IMR-90 (cell line): Measurements from ENCODE around the gene TBC1D16. TPM values are rescaled to one million over a fixed set of nuclear protein-coding genes. Genes with fewer than 3 reads are reported as not detected.
A peak's percentile ranks its signal among the peaks of the same experiment; 100 is the strongest.

Experiments used
- ATAC-seq: fragments of 200-7000 bp; cut with Tn5 transposase; 2 replicates; pipeline ENCODE4 v1.9.1; 2020; ENCODE audit warnings: low read depth, mild to moderate bottlenecking, moderate library complexity
- BruUV-seq: library from RNA; stranded (reverse); fragments of 400-500 nt; replicated peaks from 2 replicates; lab custom pipeline; 2021; lab: Mats Ljungman, UMichigan
- CTCF ChIA-PET: fragments of 300-600 bp; formaldehyde crosslinking; extraction: SDS; loops from one replicate; lab custom pipeline; 2021; ENCODE audit warnings: antibody characterized with exemption; lab: Yijun Ruan, JAX
- POLR2A ChIA-PET: fragments of 300-600 bp; sonication (Branson Sonifier 250); formaldehyde crosslinking; loops from one replicate; lab custom pipeline; 2022; ENCODE audit warnings: antibody characterized with exemption; ENCODE audit not compliant: unreplicated experiment; lab: Charles Lee
- DNase-seq: peaks from one replicate; pipeline ENCODE4 v3.0.0; 2013
- H2AFZ ChIP-seq: replicated peaks from 2 replicates; pipeline ENCODE3; 2013; ENCODE audit warnings: low read length, mild to moderate bottlenecking; ENCODE audit not compliant: poor library complexity
- H2AK5ac ChIP-seq: 2 replicates; pipeline ENCODE4 v1.6.1; 2013; ENCODE audit warnings: low read depth, low read length, inconsistent platforms
- H2AK9ac ChIP-seq: replicated peaks from 2 replicates; pipeline ENCODE3; 2013; ENCODE audit warnings: mild to moderate bottlenecking, low read depth, low read length, moderate library complexity; ENCODE audit not compliant: poor library complexity
- H2BK120ac ChIP-seq: 2 replicates; pipeline ENCODE4 v1.6.1; 2013; ENCODE audit warnings: low read depth, low read length, inconsistent platforms
- H2BK15ac ChIP-seq: 3 replicates; pipeline ENCODE4 v1.6.1; 2013; ENCODE audit warnings: low read depth, low read length, inconsistent platforms
- H2BK20ac ChIP-seq: 2 replicates; pipeline ENCODE4 v1.6.1; 2013; ENCODE audit warnings: low read depth, mild to moderate bottlenecking, inconsistent platforms, low read length, moderate library complexity
- H2BK5ac ChIP-seq: 2 replicates; pipeline ENCODE4 v1.6.1; 2013; ENCODE audit warnings: mild to moderate bottlenecking, low read depth, low read length, inconsistent platforms; ENCODE audit not compliant: poor library complexity, severe bottlenecking
- H3K14ac ChIP-seq: replicated peaks from 2 replicates; pipeline ENCODE4 v1.6.1; 2013; ENCODE audit warnings: low read depth, low read length, inconsistent platforms
- H3K18ac ChIP-seq: 2 replicates; pipeline ENCODE4 v1.6.1; 2013; ENCODE audit warnings: low read depth, low read length, control low read depth
- H3K23ac ChIP-seq: 2 replicates; pipeline ENCODE4 v1.6.1; 2013; ENCODE audit warnings: low read depth, low read length, inconsistent platforms
- H3K27ac ChIP-seq: 2 replicates; pipeline ENCODE4 v1.5.1; 2013; ENCODE audit warnings: mild to moderate bottlenecking, control low read depth, low read length; ENCODE audit not compliant: insufficient read depth
- H3K27me3 ChIP-seq: 2 replicates; pipeline ENCODE4 v1.6.1; 2013; ENCODE audit warnings: low read length; ENCODE audit not compliant: control insufficient read depth, insufficient read depth
- H3K36me3 ChIP-seq: 2 replicates; pipeline ENCODE4 v1.6.1; 2013; ENCODE audit warnings: low read length, mixed read lengths; ENCODE audit not compliant: control insufficient read depth, insufficient read depth
- H3K4ac ChIP-seq: 2 replicates; pipeline ENCODE4 v1.6.1; 2013; ENCODE audit warnings: low read depth, low read length, inconsistent platforms
- H3K4me1 ChIP-seq: 2 replicates; pipeline ENCODE4 v1.6.1; 2013; ENCODE audit warnings: low read length, mixed read lengths; ENCODE audit not compliant: control insufficient read depth, insufficient read depth
- H3K4me2 ChIP-seq: 2 replicates; pipeline ENCODE4 v1.6.1; 2013; ENCODE audit warnings: low read depth, mild to moderate bottlenecking, control low read depth, low read length, moderate library complexity
- H3K4me3 ChIP-seq: 2 replicates; pipeline ENCODE4 v1.5.1; 2013; ENCODE audit warnings: low read depth, mild to moderate bottlenecking, control low read depth, low read length, moderate library complexity; ENCODE audit not compliant: insufficient read depth
- H3K56ac ChIP-seq: 2 replicates; pipeline ENCODE4 v1.6.1; 2013; ENCODE audit warnings: low read length, inconsistent platforms; ENCODE audit not compliant: insufficient read depth; ENCODE audit errors: extremely low read depth
- H3K79me1 ChIP-seq, 2 experiments: 2 replicates each; pipeline ENCODE4 v1.6.1; 2013; ENCODE audit warnings: low read length in 2 of 2, inconsistent platforms in 1 of 2, low read depth in 1 of 2
- H3K9ac ChIP-seq: 2 replicates; pipeline ENCODE4 v1.6.1; 2013; ENCODE audit warnings: low read depth, low read length, control low read depth
- H3K9me1 ChIP-seq: 2 replicates; pipeline ENCODE4 v1.6.1; 2013; ENCODE audit warnings: low read length, inconsistent platforms; ENCODE audit not compliant: insufficient read depth
- H3K9me3 ChIP-seq: 2 replicates; pipeline ENCODE4 v1.6.1; 2013; ENCODE audit warnings: low read length; ENCODE audit not compliant: control insufficient read depth, insufficient read depth
- H4K20me1 ChIP-seq: 2 replicates; pipeline ENCODE4 v1.6.1; 2013; ENCODE audit warnings: low read length, inconsistent platforms; ENCODE audit not compliant: insufficient read depth
- H4K5ac ChIP-seq: 2 replicates; pipeline ENCODE4 v1.6.1; 2013; ENCODE audit warnings: mild to moderate bottlenecking, low read depth, low read length, control low read depth
- H4K8ac ChIP-seq, 2 experiments: 2 replicates each; pipeline ENCODE4 v1.6.1; 2013; ENCODE audit warnings: low read depth in 2 of 2, low read length in 2 of 2, control low read depth in 1 of 2, inconsistent platforms in 1 of 2
- H4K91ac ChIP-seq: 2 replicates; pipeline ENCODE4 v1.6.1; 2013; ENCODE audit warnings: low read depth, low read length, inconsistent platforms; ENCODE audit not compliant: insufficient read depth
- CHD1 ChIP-seq: IDR thresholded peaks from 2 replicates; pipeline ENCODE4 v1.6.1; 2012; ENCODE audit warnings: low read depth, low read length, improper control_type of control experiment
- CTCF ChIP-seq: conservative IDR thresholded peaks from 2 replicates; pipeline ENCODE4 v1.5.1; 2012; ENCODE audit warnings: mild to moderate bottlenecking, low read depth, low read length, improper control_type of control experiment
- ELK1 ChIP-seq: fragments of 150-350 bp; IDR thresholded peaks from 2 replicates; pipeline ENCODE4 v1.6.1; 2016; ENCODE audit warnings: low read depth, mild to moderate bottlenecking, low read length, moderate library complexity, borderline replicate concordance
- FOS ChIP-seq: fragments of 150-350 bp; IDR thresholded peaks from 2 replicates; pipeline ENCODE4 v1.6.1; 2016; ENCODE audit warnings: low read depth, low read length
- MAFK ChIP-seq: IDR thresholded peaks from 2 replicates; pipeline ENCODE4 v1.6.1; 2012; ENCODE audit warnings: low read depth, low read length, improper control_type of control experiment
- NFE2L2 ChIP-seq: fragments of 150-350 bp; IDR thresholded peaks from 2 replicates; pipeline ENCODE4 v1.6.1; 2016; ENCODE audit warnings: low read depth, mild to moderate bottlenecking, low read length
- POLR2A ChIP-seq: IDR thresholded peaks from 2 replicates; pipeline ENCODE4 v1.6.1; 2012; ENCODE audit warnings: mild to moderate bottlenecking, low read depth, low read length
- RAD21 ChIP-seq: IDR thresholded peaks from 2 replicates; pipeline ENCODE4 v1.6.1; 2012; ENCODE audit warnings: low read length, improper control_type of control experiment
- RCOR1 ChIP-seq: IDR thresholded peaks from 2 replicates; pipeline ENCODE4 v1.6.1; 2012; ENCODE audit warnings: mild to moderate bottlenecking, low read length, improper control_type of control experiment; ENCODE audit not compliant: insufficient replicate concordance
- RFX5 ChIP-seq: IDR thresholded peaks from 2 replicates; pipeline ENCODE4 v1.8.0; 2012; ENCODE audit warnings: low read depth, mild to moderate bottlenecking, low read length, moderate library complexity
- SMC3 ChIP-seq: fragments of 150-350 bp; IDR thresholded peaks from 2 replicates; pipeline ENCODE4 v1.6.1; 2016; ENCODE audit warnings: low read depth, mild to moderate bottlenecking, antibody characterized with exemption, low read length, moderate library complexity
- USF2 ChIP-seq: fragments of 150-350 bp; IDR thresholded peaks from 2 replicates; pipeline ENCODE4 v1.6.1; 2017; ENCODE audit warnings: mild to moderate bottlenecking, antibody characterized with exemption, low read length, low read depth
- WGBS, 2 experiments: methylation state at CpG; one replicate each; pipeline versions ENCODE4 v1.1.5 to v1.1.7; 2013; ENCODE audit warnings: missing lambda C conversion rate in 2 of 2; ENCODE audit not compliant: insufficient read length in 1 of 2; ENCODE audit errors: extremely low coverage in 2 of 2; 5-methylcytosine and 5-hydroxymethylcytosine counted together
- dilution Hi-C: fragments of 300-500 bp; cut with HindIII; formaldehyde crosslinking; loops from one replicate; pipeline ENCODE4 v1.14.3; 2018; ENCODE audit warnings: low sequenced_read_pairs; ENCODE audit not compliant: unreplicated experiment
- in situ Hi-C: fragments of 300-500 bp; cut with MboI; formaldehyde crosslinking; loops from 3 replicates; pipeline ENCODE4 v1.14.3; 2019; ENCODE audit warnings: low sequenced_read_pairs, inconsistent platforms, mixed read lengths
- intact Hi-C: fragments of 100-400 bp; cut with micrococcal nuclease; formaldehyde crosslinking; loops from 2 replicates; pipeline ENCODE4 v1.10.0; 2022
- polyA plus RNA-seq, 3 experiments: library from polyadenylated mRNA; depleted of rRNA; stranded (reverse); fragments of >200 nt; gene quantifications; 2 replicates each; pipeline ENCODE4 v1.2.3, GENCODE V29; 2012; ENCODE audit warnings: low replicate concordance in 1 of 3
- total RNA-seq: library from RNA; depleted of rRNA; stranded (reverse); fragments of >200 nt; gene quantifications from 2 replicates; pipeline ENCODE4 v1.2.3, GENCODE V29; 2012

Gene TBC1D16
- total and polyA plus RNA-seq, 2 of the 4 experiments (the other 2 are of a cell fraction), result 10.1 to 16.7 TPM

- peak; percentile 67 for TF ChIP-seq SMC3
- TF ChIP-seq FOS, result no peak
Observed at GRCh38 chr17:80082403-80083135, 46.9 kb upstream of the TBC1D16 start (continued).

GRCh38 chr17:80081596-80081995, 45.9 kb upstream of the TBC1D16 start:
- Histone ChIP-seq H4K91ac (no peak overlapping the region), H3K27me3 (0 out of 2 replicates have a peak, but pooled peaks cover under 1% of the 10 kb centered on the region), H2AFZ (peak overlapping the region; percentile 7), H3K4ac (no peak overlapping the region), H2AK5ac (no peak overlapping the region), H4K20me1 (no peaks in the 10 kb centered on the region), H3K18ac (no peak overlapping the region), H2AK9ac (no peak overlapping the region), H3K9me1 (no peaks in the 10 kb centered on the region), H2BK15ac (no peak overlapping the region), H3K4me1 (no peaks in the 10 kb centered on the region), H4K8ac (no peak overlapping the region), H2BK20ac (no peak overlapping the region), H2BK5ac (no peak overlapping the region), H3K79me1 (no peaks in the 10 kb centered on the region), H3K27ac (no peak overlapping the region), H3K4me3 (no peak overlapping the region), H3K9ac (no peak overlapping the region), H3K4me2 (no peak overlapping the region), H3K14ac (no peak overlapping the region), H4K5ac (no peak overlapping the region), H3K23ac (no peak overlapping the region), H3K36me3 (no peaks in the 10 kb centered on the region), H2BK120ac (no peak overlapping the region), H3K56ac (no peak overlapping the region), H3K9me3 (no peaks in the 10 kb centered on the region)
- dilution Hi-C loops, result no loop called here
- POLR2A ChIA-PET, result no interaction called here
- no peak for ATAC-seq
- in situ Hi-C loops, result no loop called here
- BruUV-seq, result no TSS peak
- CTCF ChIA-PET, result interaction anchor here (0.7 to 2.7 kb wide), 3 partner anchors 10 to 20 kb away, joined by 3 to 14 read pairs (median 9); partner anchors contain the start of gene GAA
- no peak for DNase-seq
- whole genome bisulfite sequencing, 2 experiments, result 89% methylated on average over 9 of the region's 14 CpGs; no CpG with 5 or more reads in 1 of the 2 experiments
- intact Hi-C loops, result loop anchor here (5.0 to 10.0 kb wide), 2 partner anchors 74 to 173 kb away; no protein-coding TSS in a partner anchor
- no peak for TF ChIP-seq FOS
- no peak for TF ChIP-seq CHD1
- TF ChIP-seq CTCF, result no peak
- no peak for TF ChIP-seq POLR2A
- no peak for TF ChIP-seq USF2
- TF ChIP-seq RCOR1, result no peak
- TF ChIP-seq ELK1, result no peak
- TF ChIP-seq SMC3, result no peak
- no peak for TF ChIP-seq RAD21
- TF ChIP-seq RFX5, result no peak
- no peak for TF ChIP-seq MAFK
- no peak for TF ChIP-seq NFE2L2
